Endothelial cell of umbilical vein (primary cell): ENCODE results near the gene MINDY4. TPM values are rescaled to one million over a fixed set of nuclear protein-coding genes. Genes with fewer than 3 reads are reported as not detected.

Source experiments
- BruUV-seq: library from RNA; stranded (reverse); fragments of 400-500 nt; replicated peaks from 2 replicates; lab custom pipeline; 2021; lab: Mats Ljungman, UMichigan
- CTCF ChIA-PET: fragments of 300-600, 350-600 bp; sonication (Branson Sonifier 250); formaldehyde crosslinking; loops from one replicate; lab custom pipeline; 2021; ENCODE audit warnings: antibody characterized with exemption, inconsistent platforms; lab: Charles Lee
- POLR2A ChIA-PET: fragments of 300-600, 350-600 bp; sonication (Branson Sonifier 250); formaldehyde crosslinking; loops from one replicate; lab custom pipeline; 2021; ENCODE audit warnings: antibody characterized with exemption, inconsistent platforms; lab: Charles Lee
- DNase-seq: peaks from one replicate; pipeline ENCODE4 v3.0.0-alpha.2; 2011; ENCODE audit warnings: low read depth, low spot score
- FAIRE-seq: peaks from 2 replicates; lab custom pipeline; 2011; peaks lifted over from hg19 to GRCh38; lab: Jason Lieb, UNC
- H2AFZ ChIP-seq: 2 replicates; pipeline ENCODE4 v1.6.0; 2012; ENCODE audit warnings: low read depth, low read length, control low read depth, inconsistent platforms
- H3K27ac ChIP-seq: 2 replicates; pipeline ENCODE4 v1.5.1; 2011; ENCODE audit warnings: low read depth, mild to moderate bottlenecking, control low read depth, low read length, moderate library complexity; ENCODE audit not compliant: insufficient read depth
- H3K27me3 ChIP-seq, 2 experiments: 2 replicates each; pipeline versions ENCODE4 v1.6.0 to v1.6.1; 2011; ENCODE audit warnings: low read length in 2 of 2, mixed read lengths in 1 of 2; ENCODE audit not compliant: control insufficient read depth in 2 of 2, insufficient read depth in 2 of 2
- H3K36me3 ChIP-seq, 2 experiments: 2 replicates in 1 of 2; 3 replicates in 1 of 2; pipeline ENCODE4 v1.5.1; 2011; ENCODE audit warnings: low read length in 2 of 2, mild to moderate bottlenecking in 1 of 2, moderate library complexity in 1 of 2; ENCODE audit not compliant: control insufficient read depth in 2 of 2, insufficient read depth in 2 of 2; ENCODE audit errors: extremely low read depth in 1 of 2
- H3K4me1 ChIP-seq: 3 replicates; pipeline ENCODE4 v1.5.1; 2011; ENCODE audit warnings: mild to moderate bottlenecking, low read length; ENCODE audit not compliant: control insufficient read depth, insufficient read depth; ENCODE audit errors: extremely low read depth
- H3K4me2 ChIP-seq: 2 replicates; pipeline ENCODE4 v1.6.1; 2011; ENCODE audit warnings: low read length, control low read depth, mixed read lengths; ENCODE audit not compliant: insufficient read depth
- H3K4me3 ChIP-seq, 3 experiments: fragments of 200-600 bp in 1 of 3; sonication (generic), shearing (Covaris generic) in 1 of 3; replicated peaks in 1 of 3; 2 replicates each; pipeline ENCODE4 v1.5.1; 2011 to 2016; ENCODE audit warnings: control low read depth in 3 of 3, low read length in 3 of 3, mild to moderate bottlenecking in 2 of 3, inconsistent platforms in 1 of 3, low read depth in 1 of 3, moderate library complexity in 1 of 3; ENCODE audit not compliant: insufficient read depth in 1 of 3
- H3K79me2 ChIP-seq: 2 replicates; pipeline ENCODE4 v1.6.0; 2012; ENCODE audit warnings: low read length, inconsistent platforms; ENCODE audit not compliant: control insufficient read depth, insufficient read depth
- H3K9ac ChIP-seq: replicated peaks from 2 replicates; pipeline ENCODE3; 2011; ENCODE audit warnings: low read length, control low read depth; ENCODE audit not compliant: insufficient read depth; ENCODE audit errors: extremely low read depth
- H3K9me1 ChIP-seq: replicated peaks from 3 replicates; pipeline ENCODE4 v1.6.0; 2011; ENCODE audit warnings: mild to moderate bottlenecking, low read length; ENCODE audit not compliant: control insufficient read depth, insufficient read depth; ENCODE audit errors: extremely low read depth
- H3K9me3 ChIP-seq: replicated peaks from 2 replicates; pipeline ENCODE4 v1.5.1; 2012; ENCODE audit warnings: low read length, inconsistent platforms; ENCODE audit not compliant: control insufficient read depth, insufficient read depth
- H4K20me1 ChIP-seq: replicated peaks from 2 replicates; pipeline ENCODE3; 2011; ENCODE audit warnings: mild to moderate bottlenecking, low read length; ENCODE audit not compliant: control insufficient read depth, insufficient read depth; ENCODE audit errors: extremely low read depth
- EZH2 ChIP-seq: IDR thresholded peaks from 2 replicates; pipeline ENCODE4 v1.6.1; 2012; ENCODE audit warnings: borderline replicate concordance, low read depth, mild to moderate bottlenecking, moderate library complexity, low read length, inconsistent platforms; ENCODE audit not compliant: severe bottlenecking
- FOS ChIP-seq: IDR thresholded peaks from 2 replicates; pipeline ENCODE4 v1.6.1; 2011; ENCODE audit warnings: mild to moderate bottlenecking, low read length, moderate library complexity, borderline replicate concordance; ENCODE audit not compliant: insufficient read depth
- GATA2 ChIP-seq: IDR thresholded peaks from 2 replicates; pipeline ENCODE4 v1.7.0; 2011; ENCODE audit warnings: low read depth, mild to moderate bottlenecking, moderate library complexity, mixed read lengths, low read length; ENCODE audit not compliant: insufficient read length, insufficient read depth
- JUN ChIP-seq: IDR thresholded peaks from 2 replicates; pipeline ENCODE4 v1.6.1; 2011; ENCODE audit warnings: borderline replicate concordance, low read depth; ENCODE audit not compliant: insufficient read length, insufficient read depth
- MYC ChIP-seq: IDR thresholded peaks from one replicate; pipeline ENCODE4 v1.6.1; 2011; ENCODE audit warnings: mild to moderate bottlenecking, low read depth, low read length
- POLR2A ChIP-seq: IDR thresholded peaks from 2 replicates; pipeline ENCODE4 v1.6.1; 2012; ENCODE audit warnings: low read depth, mild to moderate bottlenecking, control low read depth, low read length
- POLR2AphosphoS5 ChIP-seq: IDR thresholded peaks from 2 replicates; pipeline ENCODE4 v1.6.1; 2012; ENCODE audit warnings: low read depth, mild to moderate bottlenecking, control low read depth, low read length, moderate library complexity; ENCODE audit not compliant: insufficient read depth
- dilution Hi-C: fragments of 300-500 bp; cut with MboI; formaldehyde crosslinking; loops from one replicate; pipeline ENCODE4 v1.15.0; 2019; ENCODE audit warnings: low sequenced_read_pairs; ENCODE audit not compliant: extremely low pct_ligation_motif_present
- intact Hi-C: fragments of 100-400 bp; cut with micrococcal nuclease; formaldehyde crosslinking; loops from one replicate; pipeline ENCODE4 v1.10.0; 2022
- polyA plus RNA-seq, 4 experiments: library from polyadenylated mRNA; depleted of rRNA in 3 of 4; stranded (reverse) in 3 of 4; unstranded in 1 of 4; fragments of >200 nt; gene quantifications; 2 replicates each; pipeline versions ENCODE4 v1.2.1 to v1.2.3, GENCODE V29; 2011 to 2012; ENCODE audit warnings: missing spikeins in 1 of 4
- total RNA-seq: library from RNA; stranded (reverse); gene quantifications from 2 replicates; pipeline ENCODE4 v1.2.3, GENCODE V29; 2021
- TF ChIP-seq, protein P1 (sequence below): IDR thresholded peaks from 2 replicates; pipeline ENCODE4 v1.6.1; 2011; ENCODE audit not compliant: insufficient read depth, insufficient read length
- TF ChIP-seq, protein P2 (sequence below), 2 donors: IDR thresholded peaks; 1 replicate in 1 of 2; 2 replicates in 1 of 2; pipeline ENCODE4 v1.5.1; 2011; ENCODE audit warnings: low read length in 2 of 2, mild to moderate bottlenecking in 2 of 2, moderate library complexity in 2 of 2, control low read depth in 1 of 2, inconsistent platforms in 1 of 2, low read depth in 1 of 2; ENCODE audit not compliant: insufficient read depth in 1 of 2; ENCODE audit errors: extremely low read depth in 1 of 2

The MINDY4 gene
- total and polyA plus RNA-seq, 2 donors (not counting 3 experiments of a cell fraction or from before 2014, with no cell fraction given), result 2.2 to 4.7 TPM

DNA sequence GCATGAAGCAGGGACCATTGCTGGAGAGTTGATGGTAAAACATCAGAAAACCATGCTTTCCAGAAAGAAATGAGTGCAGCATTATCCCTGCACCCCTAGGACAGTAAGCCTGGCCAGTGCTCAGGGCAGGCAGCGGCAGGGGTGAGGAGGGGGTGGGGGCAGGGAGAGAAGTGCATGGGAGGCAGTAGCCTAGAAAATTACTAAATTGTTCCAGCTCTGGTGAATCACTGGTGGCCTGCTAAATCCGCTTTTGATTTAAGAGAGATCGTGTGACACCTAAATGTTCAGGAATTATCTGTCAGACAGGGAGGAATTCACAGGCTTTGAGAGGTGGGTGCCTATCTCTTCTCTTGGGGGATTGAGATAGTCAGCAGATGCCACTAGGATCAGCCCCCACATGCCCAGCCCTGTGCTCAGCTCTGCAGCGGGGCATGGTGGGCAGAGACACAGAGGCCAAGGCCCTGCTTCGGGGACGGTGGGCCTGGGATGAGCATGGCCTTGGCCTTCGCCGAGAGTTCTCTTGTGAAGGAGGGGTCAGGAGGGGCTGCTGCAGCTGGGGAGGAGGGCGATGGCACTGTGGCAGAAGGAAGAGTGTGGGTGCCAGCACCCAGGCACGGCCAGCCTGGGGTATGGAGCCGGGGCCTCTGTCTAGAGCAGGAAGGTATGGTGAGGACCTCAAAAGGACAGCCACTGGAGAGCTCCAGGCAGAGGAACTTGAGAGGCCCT is 135.5 kb downstream of the MINDY4 start:
- no peak for FAIRE-seq
- no peak overlapping the region for H3K9ac ChIP-seq
- no peaks in the 10 kb centered on the region for H3K9me3 ChIP-seq
- intact Hi-C loops, result no loop called here
- ChIA-PET CTCF (interaction anchor here (1.0 to 2.3 kb wide), 3 partner anchors 18 to 44 kb away, joined by 3 to 12 read pairs (median 3); no protein-coding TSS in a partner anchor), POLR2A (no interaction called here)
- DNase-seq, result no peak
- no peaks in the 10 kb centered on the region for H4K20me1 ChIP-seq
- dilution Hi-C loops, result no loop called here
- no peaks in the 10 kb centered on the region for H3K36me3 ChIP-seq
- H3K4me3 ChIP-seq, result no peak overlapping the region
- no peak overlapping the region for H2AFZ ChIP-seq
- no peak for TF ChIP-seq GATA2
- no peak for TF ChIP-seq POLR2A
- TF ChIP-seq, protein P1, sequence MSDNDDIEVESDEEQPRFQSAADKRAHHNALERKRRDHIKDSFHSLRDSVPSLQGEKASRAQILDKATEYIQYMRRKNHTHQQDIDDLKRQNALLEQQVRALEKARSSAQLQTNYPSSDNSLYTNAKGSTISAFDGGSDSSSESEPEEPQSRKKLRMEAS, result no peak
- TF ChIP-seq JUN, result no peak
- no peak for TF ChIP-seq POLR2AphosphoS5
- no peak for TF ChIP-seq EZH2
- TF ChIP-seq FOS, result no peak
- TF ChIP-seq, protein P2, sequence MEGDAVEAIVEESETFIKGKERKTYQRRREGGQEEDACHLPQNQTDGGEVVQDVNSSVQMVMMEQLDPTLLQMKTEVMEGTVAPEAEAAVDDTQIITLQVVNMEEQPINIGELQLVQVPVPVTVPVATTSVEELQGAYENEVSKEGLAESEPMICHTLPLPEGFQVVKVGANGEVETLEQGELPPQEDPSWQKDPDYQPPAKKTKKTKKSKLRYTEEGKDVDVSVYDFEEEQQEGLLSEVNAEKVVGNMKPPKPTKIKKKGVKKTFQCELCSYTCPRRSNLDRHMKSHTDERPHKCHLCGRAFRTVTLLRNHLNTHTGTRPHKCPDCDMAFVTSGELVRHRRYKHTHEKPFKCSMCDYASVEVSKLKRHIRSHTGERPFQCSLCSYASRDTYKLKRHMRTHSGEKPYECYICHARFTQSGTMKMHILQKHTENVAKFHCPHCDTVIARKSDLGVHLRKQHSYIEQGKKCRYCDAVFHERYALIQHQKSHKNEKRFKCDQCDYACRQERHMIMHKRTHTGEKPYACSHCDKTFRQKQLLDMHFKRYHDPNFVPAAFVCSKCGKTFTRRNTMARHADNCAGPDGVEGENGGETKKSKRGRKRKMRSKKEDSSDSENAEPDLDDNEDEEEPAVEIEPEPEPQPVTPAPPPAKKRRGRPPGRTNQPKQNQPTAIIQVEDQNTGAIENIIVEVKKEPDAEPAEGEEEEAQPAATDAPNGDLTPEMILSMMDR (IDR thresholded peaks at IDR 0.05; ENCODE audit: extremely low read depth in 1 of 2, insufficient read depth in 1 of 2, low read depth in 1 of 2, low read length in 2 of 2), result no peak
- no peak for TF ChIP-seq MYC
- no peaks in the 10 kb centered on the region for H3K9me1 ChIP-seq
- BruUV-seq, result no TSS peak
- no peak overlapping the region for H3K27ac ChIP-seq
- no peaks in the 10 kb centered on the region for H3K79me2 ChIP-seq
- H3K4me2 ChIP-seq, result no peak overlapping the region
- no peaks in the 10 kb centered on the region for H3K27me3 ChIP-seq
- H3K4me1 ChIP-seq, result no peaks in the 10 kb centered on the region
